Neural progenitor cell (in vitro differentiated cells): ENCODE measurements around the gene WSB2. TPM values are rescaled to one million over a fixed set of nuclear protein-coding genes. Genes with fewer than 3 reads are reported as not detected.

ENCODE experiments used
- DNase-seq: peaks from one replicate; pipeline ENCODE4 v3.0.0-alpha.2; 2016; ENCODE audit warnings: low spot score
- H2AFZ ChIP-seq: fragments of 200-600 bp; sonication (generic); replicated peaks from 2 replicates; pipeline ENCODE4 v1.6.1; 2016; ENCODE audit warnings: antibody characterized with exemption
- H3F3A ChIP-seq: fragments of 200-600 bp; sonication (generic); 2 replicates; pipeline ENCODE4 v1.6.1; 2016; ENCODE audit warnings: antibody characterized with exemption, low read depth
- H3K27ac ChIP-seq: fragments of 200-600 bp; sonication (generic); 2 replicates; pipeline ENCODE4 v1.5.1; 2016; ENCODE audit warnings: mild to moderate bottlenecking
- H3K27me3 ChIP-seq: fragments of 200-600 bp; sonication (generic); 2 replicates; pipeline ENCODE4 v1.6.1; 2016; ENCODE audit warnings: mild to moderate bottlenecking, moderate library complexity
- H3K36me3 ChIP-seq: fragments of 200-600 bp; sonication (generic); 2 replicates; pipeline ENCODE4 v1.5.1; 2016
- H3K4me1 ChIP-seq: fragments of 200-600 bp; sonication (generic); 2 replicates; pipeline ENCODE4 v1.6.1; 2016; ENCODE audit warnings: mixed run types
- H3K4me2 ChIP-seq: fragments of 200-600 bp; sonication (generic); 2 replicates; pipeline ENCODE4 v1.6.1; 2016
- H3K4me3 ChIP-seq: fragments of 200-600 bp; sonication (generic); 2 replicates; pipeline ENCODE4 v1.5.1; 2016
- H3K79me2 ChIP-seq: fragments of 200-600 bp; sonication (generic); 2 replicates; pipeline ENCODE4 v1.6.1; 2016; ENCODE audit warnings: low read depth
- H3K9ac ChIP-seq: fragments of 200-600 bp; sonication (generic); 2 replicates; pipeline ENCODE4 v1.6.1; 2016
- H3K9me3 ChIP-seq: fragments of 200-600 bp; sonication (generic); 2 replicates; pipeline ENCODE4 v1.5.1; 2016; ENCODE audit warnings: low read depth
- H4K20me1 ChIP-seq: fragments of 200-600 bp; sonication (generic); 2 replicates; pipeline ENCODE4 v1.6.1; 2016; ENCODE audit warnings: low read depth
- H3K27ac Mint-ChIP-seq: 3 replicates; pipeline ENCODE4 v1.8.0; 2021; ENCODE audit warnings: mixed read lengths
- H3K27me3 Mint-ChIP-seq: 2 replicates; pipeline ENCODE4 v1.8.0; 2022; ENCODE audit warnings: low read depth, mild to moderate bottlenecking, inconsistent platforms, moderate library complexity, mixed read lengths; ENCODE audit not compliant: insufficient read depth
- H3K36me3 Mint-ChIP-seq: 3 replicates; pipeline ENCODE4 v1.8.0; 2021; ENCODE audit warnings: mixed read lengths
- H3K4me1 Mint-ChIP-seq: 3 replicates; pipeline ENCODE4 v1.8.0; 2021; ENCODE audit warnings: mixed read lengths
- H3K4me3 Mint-ChIP-seq: 3 replicates; pipeline ENCODE4 v1.8.0; 2021; ENCODE audit warnings: mild to moderate bottlenecking, moderate library complexity, mixed read lengths
- H3K9me3 Mint-ChIP-seq: 3 replicates; pipeline ENCODE4 v1.8.0; 2020; ENCODE audit warnings: mixed read lengths
- CTCF ChIP-seq: fragments of 200-600 bp; sonication (generic); IDR thresholded peaks from 2 replicates; pipeline ENCODE4 v1.5.1; 2017; ENCODE audit warnings: antibody characterized with exemption, mild to moderate bottlenecking
- EZH2 ChIP-seq: fragments of 200-600 bp; sonication (generic); IDR thresholded peaks from 2 replicates; pipeline ENCODE4 v1.6.1; 2017; ENCODE audit warnings: antibody characterized with exemption, mild to moderate bottlenecking, moderate library complexity
- EZH2phosphoT487 ChIP-seq: fragments of 200-600 bp; sonication (generic); IDR thresholded peaks from 2 replicates; pipeline ENCODE4 v1.6.1; 2017; ENCODE audit warnings: antibody characterized with exemption
- total RNA-seq: library from RNA; depleted of rRNA; stranded (reverse); fragments of >200 nt; gene quantifications from 2 replicates; pipeline ENCODE4 v1.2.3, GENCODE V29; 2015; ENCODE audit warnings: low replicate concordance

The WSB2 gene
- total RNA-seq, 1 donor from 2014 or later = 21.2 TPM

GRCh38 chr12:118055144-118055557, 5.8 kb downstream of the WSB2 start:
- H3K27ac Mint-ChIP-seq = no peak overlapping the region
- Histone ChIP-seq H3K4me3 (no peak overlapping the region), H3K4me1 (no peaks in the 10 kb centered on the region), H3F3A (peaks cover 9% of the 10 kb centered on the region), H3K4me2 (no peak overlapping the region), H3K27ac (no peak overlapping the region), H4K20me1 (peaks cover 8% of the 10 kb centered on the region), H3K9ac (no peak overlapping the region), H2AFZ (no peak overlapping the region), H3K9me3 (no peaks in the 10 kb centered on the region), H3K27me3 (no peaks in the 10 kb centered on the region), H3K36me3 (peaks cover 4% of the 10 kb centered on the region), H3K79me2 (peaks cover 38% of the 10 kb centered on the region)
- TF ChIP-seq CTCF (peak; percentile 67), EZH2phosphoT487 (no peak), EZH2 (no peak)
- H3K4me1 Mint-ChIP-seq = peaks cover 20% of the 10 kb centered on the region
- no peak overlapping the region for H3K4me3 Mint-ChIP-seq
- peaks cover 2% of the 10 kb centered on the region for H3K27me3 Mint-ChIP-seq
- peaks cover 21% of the 10 kb centered on the region for H3K36me3 Mint-ChIP-seq
- peak; percentile 61 for DNase-seq
- no peaks in the 10 kb centered on the region for H3K9me3 Mint-ChIP-seq

GRCh38 chr12:118053071-118053985, 7.7 kb downstream of the WSB2 start:
- H2AFZ ChIP-seq = no peak overlapping the region
- no peak overlapping the region for H3K4me3 ChIP-seq
- peaks cover 4% of the 10 kb centered on the region for H3K36me3 ChIP-seq
- no peaks in the 10 kb centered on the region for H3K9me3 ChIP-seq
- no peak overlapping the region for H3K4me2 ChIP-seq
- peaks cover 21% of the 10 kb centered on the region for H3K36me3 Mint-ChIP-seq
- no peak for DNase-seq
- no peaks in the 10 kb centered on the region for H4K20me1 ChIP-seq
- no peaks in the 10 kb centered on the region for H3K27me3 ChIP-seq
- H3K9ac ChIP-seq = no peak overlapping the region
- no peaks in the 10 kb centered on the region for H3K9me3 Mint-ChIP-seq
- H3K27ac ChIP-seq = no peak overlapping the region
- H3K79me2 ChIP-seq = peaks cover 27% of the 10 kb centered on the region
- no peaks in the 10 kb centered on the region for H3K4me1 ChIP-seq
- no peaks in the 10 kb centered on the region for H3F3A ChIP-seq
- peaks cover 10% of the 10 kb centered on the region for H3K4me1 Mint-ChIP-seq
- H3K27ac Mint-ChIP-seq = peak overlapping the region; percentile 3
- H3K27me3 Mint-ChIP-seq = peaks cover 2% of the 10 kb centered on the region
- H3K4me3 Mint-ChIP-seq = no peak overlapping the region
- TF ChIP-seq EZH2 (no peak), EZH2phosphoT487 (no peak), CTCF (no peak)

GRCh38 chr12:118052324-118053070, 8.5 kb downstream of the WSB2 start:
- TF ChIP-seq CTCF (no peak), EZH2 (no peak), EZH2phosphoT487 (no peak)
- Histone ChIP-seq H4K20me1 (no peaks in the 10 kb centered on the region), H3K27me3 (no peaks in the 10 kb centered on the region), H3K9ac (no peak overlapping the region), H3K4me1 (no peaks in the 10 kb centered on the region), H2AFZ (no peak overlapping the region), H3F3A (no peaks in the 10 kb centered on the region), H3K4me3 (no peak overlapping the region), H3K4me2 (no peak overlapping the region), H3K36me3 (peaks cover 4% of the 10 kb centered on the region), H3K9me3 (no peaks in the 10 kb centered on the region), H3K27ac (no peak overlapping the region), H3K79me2 (peaks cover 21% of the 10 kb centered on the region)
- no peaks in the 10 kb centered on the region for H3K9me3 Mint-ChIP-seq
- peak overlapping the region; percentile 3 for H3K27ac Mint-ChIP-seq
- peaks cover 10% of the 10 kb centered on the region for H3K4me1 Mint-ChIP-seq
- DNase-seq = no peak
- peaks cover 2% of the 10 kb centered on the region for H3K27me3 Mint-ChIP-seq
- H3K4me3 Mint-ChIP-seq = no peak overlapping the region
- H3K36me3 Mint-ChIP-seq = peaks cover 21% of the 10 kb centered on the region
